Cardiac fibroblast (primary cell): Measurements from ENCODE around the gene FANCD2OS.
"Not testable (repeated sequence)": the region's sequence is repeated elsewhere in the genome, so short reads cannot be mapped to it uniquely, and the experiment has no call there.

Source experiments
- DNase-seq, 2 donors: peaks; one replicate each; pipeline versions ENCODE4 v3.0.0 to v3.0.0-alpha.2; 2010; ENCODE audit warnings: low read depth in 2 of 2
- H3K4me3 ChIP-seq, 2 donors: replicated peaks in 1 of 2; 1 replicate in 1 of 2; 2 replicates in 1 of 2; pipeline ENCODE4 v1.5.1; 2011; ENCODE audit warnings: low read depth in 2 of 2, low read length in 2 of 2, mild to moderate bottlenecking in 2 of 2, moderate library complexity in 1 of 2
- CTCF ChIP-seq: IDR thresholded peaks from one replicate; pipeline ENCODE4 v1.5.1; 2011; ENCODE audit warnings: low read depth, mild to moderate bottlenecking, low read length, inconsistent platforms

FANCD2OS gene

GRCh38 chr3:10149226-10149625 is 41.2 kb upstream of the FANCD2OS start:
- DNase-seq: no peak
- no peak overlapping the region for H3K4me3 ChIP-seq

GRCh38 chr3:10145685-10146084 is 37.6 kb upstream of the FANCD2OS start:
- no peak overlapping the region for H3K4me3 ChIP-seq
- DNase-seq: no peak

More at GRCh38 chr3:10149226-10149625, 41.2 kb upstream of the FANCD2OS start:
- no peak for TF ChIP-seq CTCF

GRCh38 chr3:10142707-10143560 is 34.9 kb upstream of the FANCD2OS start:
- peak in 1 of 2 donors; percentile 27 for DNase-seq
- H3K4me3 ChIP-seq: peak overlapping the region; percentile 80 to 82
- no peak for TF ChIP-seq CTCF

More at GRCh38 chr3:10145685-10146084, 37.6 kb upstream of the FANCD2OS start:
- no peak for TF ChIP-seq CTCF

GRCh38 chr3:10140996-10141546 is 33.0 kb upstream of the FANCD2OS start:
- peak overlapping the region in 1 of 2 donors; percentile 82 for H3K4me3 ChIP-seq

GRCh38 chr3:10137178-10137577 is 29.1 kb upstream of the FANCD2OS start:
- TF ChIP-seq CTCF: no peak
- no peak overlapping the region for H3K4me3 ChIP-seq
- peak in 1 of 2 donors; percentile 15 for DNase-seq

More at GRCh38 chr3:10140996-10141546, 33.0 kb upstream of the FANCD2OS start:
- TF ChIP-seq CTCF: no peak
- DNase-seq: no peak

DNA sequence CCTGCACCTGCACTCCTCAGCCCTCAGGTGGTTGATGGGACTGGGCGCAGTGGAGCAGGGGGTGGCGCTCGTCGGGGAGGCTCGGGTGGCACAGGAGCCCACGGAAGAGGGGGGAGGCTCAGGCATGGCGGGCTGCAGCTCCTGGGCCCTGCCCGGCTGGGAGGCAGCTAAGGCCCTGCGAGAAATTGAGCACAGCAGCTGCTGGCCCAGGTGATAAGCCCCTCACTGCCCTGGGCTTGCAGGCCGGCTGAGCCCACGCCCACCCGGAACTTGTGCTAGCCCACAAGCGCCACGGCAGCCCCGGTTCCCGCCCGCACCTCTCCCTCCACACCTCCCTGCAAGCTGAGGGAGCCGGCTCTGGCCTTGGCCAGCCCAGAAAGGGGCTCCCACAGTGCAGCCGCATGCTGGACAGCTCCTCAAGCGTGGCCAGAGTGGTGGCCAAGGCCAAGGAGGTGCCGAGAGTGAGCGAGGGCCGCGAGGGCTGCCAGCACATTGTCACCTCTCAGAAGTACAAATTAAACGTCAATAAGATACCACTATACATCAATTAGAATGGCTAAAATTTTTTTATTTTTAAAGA is 28.5 kb upstream of the FANCD2OS start:
- H3K4me3 ChIP-seq: no peak overlapping the region
- TF ChIP-seq CTCF: no peak
- no peak for DNase-seq

DNA sequence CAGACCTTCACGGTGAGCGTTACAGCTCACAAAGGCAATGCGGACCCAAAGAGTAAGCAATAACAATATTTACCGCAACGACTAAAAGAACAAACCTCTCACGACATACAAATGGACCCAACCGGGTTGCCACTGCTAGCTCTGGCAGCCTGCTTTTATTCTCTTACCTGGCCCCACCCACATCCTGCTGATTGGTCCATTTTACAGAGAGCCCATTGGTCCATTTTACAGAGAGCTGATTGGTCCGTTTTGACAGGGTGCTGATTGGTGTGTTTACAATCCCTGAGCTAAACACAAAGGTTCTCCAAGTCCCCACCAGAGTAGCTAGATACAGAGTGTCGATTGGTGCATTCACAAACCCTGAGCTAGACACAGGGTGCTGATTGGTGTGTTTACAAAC is 27.8 kb upstream of the FANCD2OS start:
- DNase-seq, H3K4me3 ChIP-seq: not testable (repeated sequence)
